GM19035 (cell line): ENCODE data around the gene HLA-F.
A peak's percentile ranks its signal among the peaks of the same experiment; 100 is the strongest.

Experiments
- ATAC-seq: cut with Tn5 transposase; IDR thresholded peaks from one replicate; pipeline ENCODE4 v1.9.1; 2021; ENCODE audit not compliant: unreplicated experiment

HLA-F gene

GRCh38 chr6:29742127-29742526 is 18.9 kb downstream of the HLA-F start:
- no peak for ATAC-seq

GRCh38 chr6:29743025-29743424 is 19.8 kb downstream of the HLA-F start:
- ATAC-seq = no peak

GRCh38 chr6:29743568-29743967 is 20.3 kb downstream of the HLA-F start:
- ATAC-seq = no peak

- ATAC-seq = no peak
Measured at GRCh38 chr6:29744131-29744530, 20.9 kb downstream of the HLA-F start.

- no peak for ATAC-seq
Measured at GRCh38 chr6:29744621-29745020, 21.4 kb downstream of the HLA-F start.

- no peak for ATAC-seq
Measured at GRCh38 chr6:29745386-29745785, 22.2 kb downstream of the HLA-F start.

- ATAC-seq = no peak
Measured at GRCh38 chr6:29745855-29746449, 22.7 kb downstream of the HLA-F start.

GRCh38 chr6:29746846-29747687 is 23.8 kb downstream of the HLA-F start:
- ATAC-seq = no peak

GRCh38 chr6:29747688-29748250 is 24.5 kb downstream of the HLA-F start:
- no peak for ATAC-seq

GRCh38 chr6:29748391-29749307 is 25.4 kb downstream of the HLA-F start:
- ATAC-seq = peak; percentile 73

- no peak for ATAC-seq
Measured at GRCh38 chr6:29749308-29749662, 26.1 kb downstream of the HLA-F start.

GRCh38 chr6:29749668-29750067 is 26.4 kb downstream of the HLA-F start:
- no peak for ATAC-seq

GRCh38 chr6:29750709-29751108 is 27.5 kb downstream of the HLA-F start:
- ATAC-seq = no peak

- ATAC-seq = no peak
Measured at GRCh38 chr6:29751480-29751879, 28.2 kb downstream of the HLA-F start.

GRCh38 chr6:29752451-29753308 is 29.4 kb downstream of the HLA-F start:
- peak; percentile 61 for ATAC-seq

GRCh38 chr6:29753309-29753644 is 30.0 kb downstream of the HLA-F start:
- ATAC-seq = no peak

GRCh38 chr6:29755295-29755871 is 32.1 kb downstream of the HLA-F start:
- no peak for ATAC-seq

- ATAC-seq = no peak
Measured at GRCh38 chr6:29757282-29757681, 34.0 kb downstream of the HLA-F start.

GRCh38 chr6:29757701-29758293 is 34.6 kb downstream of the HLA-F start:
- ATAC-seq = no peak

GRCh38 chr6:29758761-29759160 is 35.5 kb downstream of the HLA-F start:
- no peak for ATAC-seq
